HepG2 (cell line): ENCODE measurements around the gene JMJD1C. TPM values are rescaled to one million over a fixed set of nuclear protein-coding genes. Genes with fewer than 3 reads are reported as not detected.

Source experiments
- CBX2 ChIP-seq, 2 experiments: fragments of 200-600 bp in 1 of 2; sonication (generic); formaldehyde crosslinking in 1 of 2; IDR thresholded peaks; 2 replicates each; pipeline versions ENCODE4 v1.7.0 to v1.8.1; 2018 to 2022; ENCODE audit warnings: low read depth in 2 of 2, low read length in 1 of 2, mild to moderate bottlenecking in 1 of 2, missing genetic modification reagents in 1 of 2
- CEBPB ChIP-seq: IDR thresholded peaks from 2 replicates; pipeline ENCODE4 v1.6.1; 2011; ENCODE audit warnings: low read depth, low read length, improper control_type of control experiment, borderline replicate concordance
- ETV6 ChIP-seq: sonication (generic); formaldehyde crosslinking; conservative IDR thresholded peaks from 2 replicates; pipeline ENCODE4 v1.4.0; 2020; ENCODE audit warnings: missing genetic modification reagents
- FOXO4 ChIP-seq: sonication (generic); formaldehyde crosslinking; conservative IDR thresholded peaks from 2 replicates; pipeline ENCODE4 v1.8.1; 2023; ENCODE audit warnings: missing genetic modification reagents
- HINFP ChIP-seq: sonication (generic); formaldehyde crosslinking; IDR thresholded peaks from 2 replicates; pipeline ENCODE4 v1.4.0; 2020; ENCODE audit warnings: low read depth, mild to moderate bottlenecking, missing genetic modification reagents
- HNF4A ChIP-seq: sonication (generic); formaldehyde crosslinking; IDR thresholded peaks from 2 replicates; pipeline ENCODE4 v1.4.0; 2020; ENCODE audit warnings: missing genetic modification reagents
- MIXL1 ChIP-seq: IDR thresholded peaks from 2 replicates; pipeline ENCODE4 v1.6.1; 2016
- PAXIP1 ChIP-seq: sonication (generic); formaldehyde crosslinking; conservative IDR thresholded peaks from 2 replicates; pipeline ENCODE4 v1.4.0; 2020; ENCODE audit warnings: mild to moderate bottlenecking, missing genetic modification reagents, moderate library complexity
- PRDM10 ChIP-seq: sonication (generic); formaldehyde crosslinking; IDR thresholded peaks from 2 replicates; pipeline ENCODE4 v1.4.0; 2020; ENCODE audit warnings: low read depth, missing genetic modification reagents
- SOX13 ChIP-seq, 3 experiments: fragments of 450-650 bp in 1 of 3; sonication (generic) in 1 of 3; formaldehyde crosslinking in 1 of 3; IDR thresholded peaks in 2 of 3; conservative IDR thresholded peaks in 1 of 3; 2 replicates each; pipeline versions ENCODE4 v1.5.0 to v1.6.1; 2016 to 2020; ENCODE audit warnings: antibody characterized with exemption in 1 of 3, mild to moderate bottlenecking in 1 of 3, missing compliant biosample characterization in 1 of 3, missing genetic modification reagents in 1 of 3, moderate library complexity in 1 of 3
- SOX5 ChIP-seq: IDR thresholded peaks from 2 replicates; pipeline ENCODE4 v1.6.1; 2016; ENCODE audit warnings: borderline replicate concordance
- TEF ChIP-seq: sonication (generic); formaldehyde crosslinking; IDR thresholded peaks from 2 replicates; pipeline ENCODE4 v1.5.0; 2020; ENCODE audit warnings: missing genetic modification reagents
- ZNF12 ChIP-seq: sonication (generic); formaldehyde crosslinking; IDR thresholded peaks from 2 replicates; pipeline ENCODE4 v1.5.0; 2020; ENCODE audit warnings: missing genetic modification reagents
- ZNF3 ChIP-seq: IDR thresholded peaks from 2 replicates; pipeline ENCODE4 v1.7.0; 2017; ENCODE audit warnings: inconsistent platforms
- ZNF446 ChIP-seq: sonication (generic); formaldehyde crosslinking; IDR thresholded peaks from 2 replicates; pipeline ENCODE4 v1.5.0; 2020; ENCODE audit warnings: mild to moderate bottlenecking, missing genetic modification reagents
- ZNF597 ChIP-seq: sonication (generic); formaldehyde crosslinking; IDR thresholded peaks from 2 replicates; pipeline ENCODE4 v1.5.0; 2020; ENCODE audit warnings: missing genetic modification reagents
- polyA plus RNA-seq, 8 experiments: library from polyadenylated mRNA; depleted of rRNA in 3 of 8; stranded (reverse) in 7 of 8; unstranded in 1 of 8; fragments of >200 nt; fragmentation: Illumina TruSeq in 4 of 8; extraction: Trizol in 4 of 8; gene quantifications; 2 replicates each; pipeline versions ENCODE4 v1.2.1 to v1.2.3, GENCODE V29; 2011 to 2016; ENCODE audit warnings: low read depth in 4 of 8, missing spikeins in 1 of 8, mixed read lengths in 1 of 8; ENCODE audit not compliant: insufficient read depth in 1 of 8
- total RNA-seq, 5 experiments: library from RNA; depleted of rRNA; stranded (reverse); fragments of >200 nt; fragmentation: Illumina TruSeq; extraction: Trizol; gene quantifications; 2 replicates each; pipeline ENCODE4 v1.2.3, GENCODE V29; 2016; ENCODE audit warnings: low read depth in 1 of 5

Gene JMJD1C
- total and polyA plus RNA-seq, 2 of the 13 experiments (the other 11 are each of a cell fraction or from before 2014, with no cell fraction given), result 42.3 to 42.7 TPM

GRCh38 chr10:63286340-63286739, 179.4 kb downstream of the JMJD1C start (continued):
- 0 out of 2 replicates have a peak, but pooled peaks have one; percentile 12 for TF ChIP-seq PAXIP1 (CRISPR knock-in tag)
- no peak for TF ChIP-seq SOX13 (IDR thresholded peaks at IDR 0.05)
- TF ChIP-seq SOX13 (CRISPR knock-in tag; conservative IDR thresholded peaks at IDR 0.05 in 1 of 2, IDR thresholded peaks at IDR 0.05 in 1 of 2), result no peak
- TF ChIP-seq SOX5 (CRISPR knock-in tag), result no peak
- no peak for TF ChIP-seq ZNF446 (CRISPR knock-in tag)
- TF ChIP-seq CEBPB, result no peak
- TF ChIP-seq ZNF3, result peak; percentile 70; the same call in 1 of the 2 replicates
- no peak for TF ChIP-seq FOXO4
- 0 out of 2 replicates have a peak, but pooled peaks have one; percentile 36 for TF ChIP-seq HNF4A
- TF ChIP-seq MIXL1 (CRISPR knock-in tag), result 0 out of 2 replicates have a peak, but pooled peaks have one; percentile 43
- TF ChIP-seq HINFP (CRISPR knock-in tag), result no peak
- no peak for TF ChIP-seq PRDM10
- no peak for TF ChIP-seq CBX2 (IDR thresholded peaks at IDR 0.05; ENCODE audit: low read depth, low read length)
- no peak for TF ChIP-seq CBX2 (CRISPR knock-in tag; IDR thresholded peaks at IDR 0.05; ENCODE audit: low read depth)
- TF ChIP-seq ZNF597 (CRISPR knock-in tag), result no peak
- TF ChIP-seq ZNF12, result no peak
- TF ChIP-seq TEF, result no peak
- no peak for TF ChIP-seq ETV6 (CRISPR knock-in tag)
- TF ChIP-seq, all 625 proteins: peak for 7
